ENCODE results near the gene SLC16A5. TPM values are rescaled to one million over a fixed set of nuclear protein-coding genes. Genes with fewer than 3 reads are reported as not detected.
"Not testable (repeated sequence)": the region's sequence is repeated elsewhere in the genome, so short reads cannot be mapped to it uniquely, and the experiment has no call there.

Gene SLC16A5
- total RNA-seq, result 5.6 and 6.4 TPM in 2 replicates

DNA sequence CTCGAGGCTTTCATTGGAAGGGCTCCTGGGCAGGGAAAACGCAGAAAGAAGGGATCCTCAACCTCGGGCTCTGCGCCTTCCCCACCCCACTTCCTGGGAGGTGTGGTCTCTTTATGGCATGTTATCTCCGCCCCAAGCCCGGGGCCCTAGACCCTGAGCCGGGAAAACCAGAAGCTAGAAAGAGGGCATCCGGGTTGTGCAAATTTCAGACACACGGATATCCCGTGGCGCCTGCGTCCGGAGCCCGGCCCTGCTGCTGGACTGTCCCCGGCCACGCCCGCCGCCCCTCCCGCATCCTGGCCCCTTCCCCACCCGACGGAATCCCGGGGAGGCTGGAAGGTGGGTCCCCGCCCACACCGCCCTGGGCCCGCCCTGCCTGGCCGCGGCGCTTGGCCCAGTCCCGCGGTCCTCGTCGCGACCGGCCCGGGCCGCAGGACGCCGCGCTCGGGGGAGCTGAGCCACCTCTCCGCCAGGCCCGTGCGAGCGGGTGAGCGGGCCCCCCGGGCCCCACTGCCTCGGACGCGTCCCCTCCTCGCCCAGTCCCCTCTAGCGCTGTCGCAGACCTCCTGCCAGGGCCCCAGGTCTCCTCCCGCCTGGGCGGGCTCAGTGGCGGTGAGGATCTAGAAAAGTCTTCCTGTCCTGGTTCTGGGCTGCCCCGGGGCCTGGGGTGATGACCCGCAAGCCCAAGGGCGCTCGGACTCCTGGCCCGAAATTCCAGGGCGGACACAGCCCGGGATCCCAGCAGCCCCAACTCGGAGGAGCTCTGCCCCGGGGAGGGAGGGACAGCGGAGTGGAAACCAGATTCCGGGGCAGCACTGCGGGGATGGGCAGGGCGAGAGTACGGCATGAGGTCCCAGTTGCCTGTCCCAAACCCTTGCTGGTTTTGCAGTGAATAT, at the start of gene SLC16A5:
Gene SLC16A5 (plus strand): TSS at position 397 of the 896 bp plus-strand sequence. CDS start 5,683 bp downstream, outside the sequence.
- H3K4me3 ChIP-seq (ENCODE audit: low read depth, low read length), result peak within 1 kb of the TSS; percentile 70
- DNase-seq (ENCODE audit: low read depth), result peak; percentile 95
- TF ChIP-seq, protein P1, sequence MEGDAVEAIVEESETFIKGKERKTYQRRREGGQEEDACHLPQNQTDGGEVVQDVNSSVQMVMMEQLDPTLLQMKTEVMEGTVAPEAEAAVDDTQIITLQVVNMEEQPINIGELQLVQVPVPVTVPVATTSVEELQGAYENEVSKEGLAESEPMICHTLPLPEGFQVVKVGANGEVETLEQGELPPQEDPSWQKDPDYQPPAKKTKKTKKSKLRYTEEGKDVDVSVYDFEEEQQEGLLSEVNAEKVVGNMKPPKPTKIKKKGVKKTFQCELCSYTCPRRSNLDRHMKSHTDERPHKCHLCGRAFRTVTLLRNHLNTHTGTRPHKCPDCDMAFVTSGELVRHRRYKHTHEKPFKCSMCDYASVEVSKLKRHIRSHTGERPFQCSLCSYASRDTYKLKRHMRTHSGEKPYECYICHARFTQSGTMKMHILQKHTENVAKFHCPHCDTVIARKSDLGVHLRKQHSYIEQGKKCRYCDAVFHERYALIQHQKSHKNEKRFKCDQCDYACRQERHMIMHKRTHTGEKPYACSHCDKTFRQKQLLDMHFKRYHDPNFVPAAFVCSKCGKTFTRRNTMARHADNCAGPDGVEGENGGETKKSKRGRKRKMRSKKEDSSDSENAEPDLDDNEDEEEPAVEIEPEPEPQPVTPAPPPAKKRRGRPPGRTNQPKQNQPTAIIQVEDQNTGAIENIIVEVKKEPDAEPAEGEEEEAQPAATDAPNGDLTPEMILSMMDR (IDR thresholded peaks at IDR 0.05; ENCODE audit: insufficient read depth, low read depth, low read length), result no peak

DNA sequence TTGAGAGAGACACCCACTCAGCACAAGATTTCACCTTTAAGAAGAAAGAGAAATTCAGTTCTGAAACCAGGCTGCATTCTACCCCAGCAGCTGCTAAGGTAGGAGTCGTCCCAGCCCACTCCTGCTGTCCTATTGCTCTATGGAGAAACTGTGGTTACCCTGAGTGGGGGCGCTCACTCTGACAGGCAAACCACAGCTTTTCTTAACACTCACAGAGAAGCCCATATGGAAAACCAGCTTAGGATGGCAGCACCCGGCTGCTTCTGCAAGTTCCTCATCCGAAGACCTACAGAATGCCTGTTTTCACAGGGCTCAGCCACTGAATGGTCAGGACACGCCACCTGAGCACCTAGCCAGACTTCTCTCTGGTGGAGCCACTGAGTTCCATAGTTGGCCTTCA, 48.5 kb upstream of the SLC16A5 start:
- TF ChIP-seq, protein P1 (IDR thresholded peaks at IDR 0.05; ENCODE audit: insufficient read depth, low read depth, low read length), result no peak
- H3K4me3 ChIP-seq (ENCODE audit: low read depth, low read length), result no peak overlapping the region
- DNase-seq (ENCODE audit: low read depth), result no peak

- TF ChIP-seq, protein P1 (IDR thresholded peaks at IDR 0.05; ENCODE audit: insufficient read depth, low read depth, low read length), result no peak
- DNase-seq (ENCODE audit: low read depth), result no peak
- H3K4me3 ChIP-seq (ENCODE audit: low read depth, low read length), result no peak overlapping the region
These were observed 46.0 kb upstream of the SLC16A5 start for GRCh38 chr17:75041656-75042280.

- not testable (repeated sequence) for DNase-seq (ENCODE audit: low read depth); H3K4me3 ChIP-seq (ENCODE audit: low read depth, low read length)
These were observed 44.0 kb upstream of the SLC16A5 start for GRCh38 chr17:75043789-75044188.

DNA sequence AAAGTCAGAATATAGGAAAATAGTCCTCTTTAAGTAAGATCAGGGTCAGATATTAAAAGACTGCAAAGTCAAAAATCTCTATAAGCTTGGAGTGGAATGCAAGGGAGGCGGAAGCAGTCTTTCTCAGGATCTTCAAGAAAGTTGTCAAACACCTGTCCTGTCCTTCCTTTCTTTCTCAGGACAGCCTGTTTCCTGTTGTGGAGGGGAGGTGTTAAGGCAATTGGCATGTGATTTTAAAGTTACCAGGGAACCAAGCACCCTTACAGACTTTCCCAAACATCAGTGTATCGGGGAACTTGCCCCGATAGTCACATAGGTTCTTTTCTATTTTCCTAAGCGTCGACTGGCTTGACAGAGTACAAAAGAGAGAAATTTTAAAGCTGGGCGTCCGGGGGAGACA, 43.0 kb upstream of the SLC16A5 start:
- no peak for DNase-seq (ENCODE audit: low read depth)
- TF ChIP-seq, protein P1 (IDR thresholded peaks at IDR 0.05; ENCODE audit: insufficient read depth, low read depth, low read length), result no peak
- no peak overlapping the region for H3K4me3 ChIP-seq (ENCODE audit: low read depth, low read length)

DNA sequence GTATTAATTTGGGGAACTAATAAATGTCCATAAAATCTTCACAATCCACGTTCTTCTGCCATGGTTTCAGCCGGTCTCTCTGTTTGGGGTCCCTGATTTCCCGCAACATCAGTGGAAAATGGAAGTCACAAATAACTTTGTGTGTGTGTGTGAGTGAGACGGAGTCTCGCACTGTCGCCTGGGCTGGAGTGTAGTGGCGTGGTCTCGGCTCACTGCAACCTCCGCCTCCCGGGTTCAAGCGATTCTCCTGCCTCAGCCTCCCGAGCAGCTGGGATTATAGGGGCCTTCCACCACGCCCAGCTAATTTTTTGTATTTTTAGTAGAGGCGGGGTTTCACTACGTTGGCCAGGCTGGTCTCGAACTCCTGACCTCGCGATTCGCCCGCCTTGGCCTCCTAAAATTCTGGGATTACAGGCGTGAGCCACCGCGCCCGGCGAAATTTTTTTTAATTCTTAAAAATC, 41.8 kb upstream of the SLC16A5 start:
- not testable (repeated sequence) for DNase-seq (ENCODE audit: low read depth)
- peak overlapping the region; percentile 87 for H3K4me3 ChIP-seq (ENCODE audit: low read depth, low read length)

- peak; percentile 98 for DNase-seq (ENCODE audit: low read depth)
- TF ChIP-seq, protein P1 (IDR thresholded peaks at IDR 0.05; ENCODE audit: insufficient read depth, low read depth, low read length), result no peak
- peak within 1 kb of the TSS; percentile 87 for H3K4me3 ChIP-seq (ENCODE audit: low read depth, low read length)
These were observed 41.1 kb upstream of the SLC16A5 start, which contains the start of the genes ATP5PD and KCTD2 for GRCh38 chr17:75046407-75047289. Gene ATP5PD, minus strand, starts transcription at chr17:75046969. Its CDS starts 4,319 bp downstream, at chr17:75042650. Gene KCTD2, plus strand, starts transcription at chr17:75047225. Its CDS starts 26 bp downstream, at chr17:75047251.
